ENCODE data around the gene TRDMT1. TPM values are rescaled to one million over a fixed set of nuclear protein-coding genes. Genes with fewer than 3 reads are reported as not detected.

TRDMT1 gene, protein sequence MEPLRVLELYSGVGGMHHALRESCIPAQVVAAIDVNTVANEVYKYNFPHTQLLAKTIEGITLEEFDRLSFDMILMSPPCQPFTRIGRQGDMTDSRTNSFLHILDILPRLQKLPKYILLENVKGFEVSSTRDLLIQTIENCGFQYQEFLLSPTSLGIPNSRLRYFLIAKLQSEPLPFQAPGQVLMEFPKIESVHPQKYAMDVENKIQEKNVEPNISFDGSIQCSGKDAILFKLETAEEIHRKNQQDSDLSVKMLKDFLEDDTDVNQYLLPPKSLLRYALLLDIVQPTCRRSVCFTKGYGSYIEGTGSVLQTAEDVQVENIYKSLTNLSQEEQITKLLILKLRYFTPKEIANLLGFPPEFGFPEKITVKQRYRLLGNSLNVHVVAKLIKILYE
- 10 to 100 TPM in 4 of 8 experiments, 1 to 10 TPM in 4; 3.5 to 15.7 (median 10.0) TPM for total RNA-seq

DNA sequence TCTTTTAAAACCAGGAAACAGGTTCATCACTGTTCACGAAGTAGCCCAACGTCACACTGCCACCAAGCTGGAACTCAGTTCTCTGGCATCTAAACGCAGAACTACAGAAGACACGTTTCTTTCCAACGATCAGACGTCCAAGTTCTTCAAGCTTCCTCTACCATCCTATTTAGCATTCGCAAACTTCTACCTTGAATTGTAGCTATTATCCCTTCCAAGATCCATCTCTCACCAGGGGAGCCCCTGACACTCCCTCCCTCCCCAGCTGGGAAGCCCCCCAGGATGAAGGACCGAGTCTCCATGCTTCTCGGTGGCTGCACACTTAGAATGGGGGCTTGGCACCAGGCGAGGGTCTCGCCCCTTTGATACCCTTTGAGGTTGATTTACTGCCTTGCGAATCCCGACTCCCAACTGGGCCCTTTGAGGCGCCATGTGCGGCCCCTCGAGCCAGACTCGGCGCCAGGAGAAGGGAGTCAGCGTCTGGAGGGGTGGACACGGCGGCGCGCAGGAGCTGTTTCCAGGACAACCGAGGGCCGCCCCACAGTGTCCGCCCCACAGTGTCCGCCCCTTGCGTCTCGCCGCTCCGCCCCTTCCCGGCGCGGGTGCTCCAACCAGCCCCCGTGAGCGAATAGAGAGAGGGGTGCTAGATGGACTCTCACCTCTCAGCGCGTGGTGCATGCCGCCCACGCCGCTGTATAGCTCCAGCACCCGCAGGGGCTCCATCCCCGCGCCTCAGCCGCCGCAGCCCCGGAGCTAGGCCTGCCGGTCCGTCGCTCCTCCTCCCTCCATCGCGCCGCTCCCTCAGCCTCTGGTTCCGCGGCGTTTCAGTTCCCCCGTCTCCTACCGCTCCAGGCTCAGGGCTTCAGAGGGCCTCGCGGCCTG, at the start of gene TRDMT1:
Gene TRDMT1, minus strand, starts transcription at position 761 of the 882 bp plus-strand sequence. Its CDS starts 38 bp downstream, at position 723.
- WGBS, 10 experiments: 0 to 7% (median 0%) methylated on average over 1 to 15 of the region's 60 CpGs; no CpG with 5 or more reads in 2 of the 10 experiments
- Histone ChIP-seq H3K4me3 (peak within 1 kb of the TSS; percentile 54 to 63 (median 59)), H3K27ac (peak within 1 kb of the TSS; percentile 98 to 99), H3K4me1 (replicated peaks in 1 of 2) (peaks cover 7 to 22% of the 10 kb centered on the region in 2 donors)
- ATAC-seq (replicated peaks in 6 of 8): peak; percentile 96 to 99 (median 98)
- in situ Hi-C loops (cut with MboI; ENCODE audit: low pct_unique_long_range_greater_than_20kb in 2 of 9, low sequenced_read_pairs in 9 of 9, unreplicated experiment in 9 of 9): loop anchor here in 2 of 9 experiments (10.0 to 25.0 kb wide), 2 partner anchors 164 to 176 kb away; no protein-coding TSS in a partner anchor

DNA sequence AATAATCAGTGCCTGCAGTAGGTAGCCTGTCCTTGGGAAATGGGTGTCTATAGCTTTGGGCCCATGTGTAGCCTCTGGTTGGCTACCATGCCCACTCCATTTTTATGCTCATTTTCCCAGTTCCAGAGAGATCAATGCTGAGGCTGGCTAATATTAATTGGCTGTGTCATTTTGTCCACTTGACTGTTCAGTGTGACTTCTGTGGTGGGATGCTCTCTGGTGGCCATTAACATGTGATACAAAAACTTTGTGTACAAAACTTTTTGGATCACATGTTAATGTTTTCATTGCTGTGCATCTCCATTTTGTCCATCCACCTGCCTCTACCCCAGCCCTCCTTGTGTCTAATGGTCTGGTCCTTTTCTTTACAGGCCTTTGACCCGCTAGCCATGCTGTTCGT, 49.3 kb upstream of the TRDMT1 start:
- in situ Hi-C loops (cut with MboI; ENCODE audit: low pct_unique_long_range_greater_than_20kb in 2 of 9, low sequenced_read_pairs in 9 of 9, unreplicated experiment in 9 of 9): loop anchor here in 8 of 9 experiments (10.0 to 25.0 kb wide), 3 partner anchors 187 to 413 kb away; no protein-coding TSS in a partner anchor
- WGBS, 10 experiments: 94 to 100% (median 100%) methylated on average over 1 to 2 of the region's 2 CpGs; no CpG with 5 or more reads in 3 of the 10 experiments
- H3K27ac ChIP-seq: no peak overlapping the region
- no peak for ATAC-seq (replicated peaks in 6 of 8)
- H3K4me1 ChIP-seq (replicated peaks in 1 of 2): no peaks in the 10 kb centered on the region
- no peak overlapping the region for H3K4me3 ChIP-seq

DNA sequence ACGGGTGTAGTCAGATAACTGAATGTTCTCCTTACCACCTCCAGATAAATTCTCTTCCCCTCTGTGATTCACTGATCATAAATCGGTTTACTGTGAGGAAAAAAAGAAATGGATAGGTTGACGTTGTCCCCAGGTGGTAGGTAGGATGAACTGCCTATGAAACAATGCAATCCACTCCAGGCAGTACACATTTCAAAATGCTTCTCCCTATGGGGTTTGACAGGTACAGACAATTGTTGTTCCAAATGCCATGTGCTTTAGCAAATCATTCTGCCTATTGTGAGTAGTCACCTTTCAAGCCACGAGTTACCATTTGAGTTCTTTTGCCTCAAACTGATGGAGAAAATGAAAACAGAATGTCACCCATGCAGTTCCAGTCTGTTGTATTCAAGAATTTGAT, 48.3 kb upstream of the TRDMT1 start:
- in situ Hi-C loops (cut with MboI; ENCODE audit: low pct_unique_long_range_greater_than_20kb in 2 of 9, low sequenced_read_pairs in 9 of 9, unreplicated experiment in 9 of 9): loop anchor here in 8 of 9 experiments (10.0 to 25.0 kb wide), 4 partner anchors 187 to 413 kb away; no protein-coding TSS in a partner anchor
- Histone ChIP-seq H3K4me3 (no peak overlapping the region), H3K4me1 (replicated peaks in 1 of 2) (no peaks in the 10 kb centered on the region), H3K27ac (no peak overlapping the region)
- WGBS, 10 experiments: 40 to 80% (median 58%) methylated on average over 1 to 4 of the region's 4 CpGs
- ATAC-seq (replicated peaks in 6 of 8): peak in 3 of 8 experiments; percentile 16 to 40 (median 33)

DNA sequence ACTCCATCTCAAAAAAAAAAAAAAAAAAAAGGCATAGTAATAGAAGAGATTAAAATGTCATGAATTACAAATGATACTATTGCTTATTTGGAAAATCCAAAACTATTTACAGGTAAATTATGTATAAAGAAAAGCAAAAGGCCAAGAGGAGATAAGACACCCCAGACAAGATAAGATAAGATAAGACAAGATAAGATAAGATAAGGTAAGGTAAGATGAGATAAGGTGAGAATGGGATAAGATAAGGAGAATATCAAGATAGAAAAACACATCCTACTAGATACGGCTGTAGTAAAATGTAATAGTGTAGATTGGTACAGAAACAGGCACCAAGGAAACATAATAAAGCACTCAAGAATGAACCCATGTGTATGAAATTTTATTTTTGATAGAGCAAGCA, 47.5 kb upstream of the TRDMT1 start:
- H3K4me3 ChIP-seq: no peak overlapping the region
- in situ Hi-C loops (cut with MboI; ENCODE audit: low pct_unique_long_range_greater_than_20kb in 2 of 9, low sequenced_read_pairs in 9 of 9, unreplicated experiment in 9 of 9): loop anchor here in 1 of 9 experiments (25.0 kb wide), 1 partner anchor 262 kb away; no protein-coding TSS in a partner anchor
- WGBS, 10 experiments: 76 to 100% (median 91%) methylated on average over 1 of the region's 1 CpG; no CpG with 5 or more reads in 1 of the 10 experiments
- H3K4me1 ChIP-seq (replicated peaks in 1 of 2): no peaks in the 10 kb centered on the region
- no peak overlapping the region for H3K27ac ChIP-seq
- no peak for ATAC-seq (replicated peaks in 6 of 8)

DNA sequence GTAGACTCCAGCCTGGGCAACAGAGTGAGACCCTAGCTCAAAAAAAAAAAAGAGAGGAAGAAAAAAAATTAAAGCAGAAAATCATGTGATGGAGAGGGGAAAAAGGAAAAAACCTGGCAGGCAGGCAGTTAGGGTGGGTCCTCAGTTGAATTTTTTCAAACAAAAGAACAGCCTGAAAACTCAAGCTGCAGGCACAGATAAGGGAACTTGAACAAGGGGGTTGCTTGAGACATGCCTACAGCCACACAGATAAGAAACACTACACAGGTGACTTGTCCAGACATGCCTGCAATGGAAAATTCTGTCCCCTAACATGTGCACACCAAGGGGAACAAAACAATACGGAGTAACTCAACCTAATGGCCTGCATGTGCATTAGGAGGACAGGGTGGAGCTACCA, 45.7 kb upstream of the TRDMT1 start:
- 20 to 100% (median 40%) methylated on average over 1 of the region's 1 CpG; no CpG with 5 or more reads in 7 of the 10 experiments for WGBS, 10 experiments
- in situ Hi-C loops (cut with MboI; ENCODE audit: low pct_unique_long_range_greater_than_20kb in 2 of 9, low sequenced_read_pairs in 9 of 9, unreplicated experiment in 9 of 9): loop anchor here in 1 of 9 experiments (25.0 kb wide), 1 partner anchor 260 kb away; no protein-coding TSS in a partner anchor

DNA sequence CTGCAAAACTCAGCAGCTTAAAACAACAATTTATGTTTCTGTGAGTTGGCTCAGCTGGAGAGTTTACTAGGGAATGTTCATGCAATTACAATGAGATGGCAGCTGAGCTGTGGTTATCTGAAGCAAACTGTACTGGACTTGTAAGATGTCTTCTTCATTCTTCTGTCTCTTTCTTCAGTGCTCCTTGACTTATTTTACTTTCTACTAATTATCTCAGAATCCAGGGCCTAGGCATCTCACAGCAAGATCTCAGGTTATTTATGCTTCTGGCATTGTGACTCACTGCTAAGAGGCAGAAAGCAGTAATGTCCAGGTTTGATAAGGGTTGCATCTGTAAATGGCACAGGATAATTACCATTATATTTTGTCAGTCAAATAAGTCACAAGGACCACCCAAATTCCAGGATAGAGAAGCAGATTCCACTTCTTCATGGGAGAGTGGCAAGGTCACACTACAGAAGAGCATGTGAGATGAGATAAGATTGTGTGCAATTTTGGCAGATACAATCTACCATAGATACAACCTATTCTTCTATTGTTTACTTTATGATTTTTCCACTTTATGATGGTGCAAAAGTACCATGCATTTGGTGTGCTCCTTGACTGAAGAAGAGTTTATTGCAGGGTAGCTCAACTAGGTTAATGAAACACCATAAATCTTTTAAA, 43.4 kb upstream of the TRDMT1 start:
- Histone ChIP-seq H3K27ac (no peak overlapping the region), H3K4me3 (no peak overlapping the region), H3K4me1 (replicated peaks in 1 of 2) (no peaks in the 10 kb centered on the region)
- in situ Hi-C loops (cut with MboI; ENCODE audit: low pct_unique_long_range_greater_than_20kb in 2 of 9, low sequenced_read_pairs in 9 of 9, unreplicated experiment in 9 of 9): loop anchor here in 1 of 9 experiments (25.0 kb wide), 1 partner anchor 258 kb away; no protein-coding TSS in a partner anchor
- ATAC-seq (replicated peaks in 6 of 8): no peak

More for the DNA sequence above, 45.7 kb upstream of the TRDMT1 start:
- Histone ChIP-seq H3K4me1 (replicated peaks in 1 of 2) (no peaks in the 10 kb centered on the region), H3K4me3 (no peak overlapping the region), H3K27ac (no peak overlapping the region)
- no peak for ATAC-seq (replicated peaks in 6 of 8)

DNA sequence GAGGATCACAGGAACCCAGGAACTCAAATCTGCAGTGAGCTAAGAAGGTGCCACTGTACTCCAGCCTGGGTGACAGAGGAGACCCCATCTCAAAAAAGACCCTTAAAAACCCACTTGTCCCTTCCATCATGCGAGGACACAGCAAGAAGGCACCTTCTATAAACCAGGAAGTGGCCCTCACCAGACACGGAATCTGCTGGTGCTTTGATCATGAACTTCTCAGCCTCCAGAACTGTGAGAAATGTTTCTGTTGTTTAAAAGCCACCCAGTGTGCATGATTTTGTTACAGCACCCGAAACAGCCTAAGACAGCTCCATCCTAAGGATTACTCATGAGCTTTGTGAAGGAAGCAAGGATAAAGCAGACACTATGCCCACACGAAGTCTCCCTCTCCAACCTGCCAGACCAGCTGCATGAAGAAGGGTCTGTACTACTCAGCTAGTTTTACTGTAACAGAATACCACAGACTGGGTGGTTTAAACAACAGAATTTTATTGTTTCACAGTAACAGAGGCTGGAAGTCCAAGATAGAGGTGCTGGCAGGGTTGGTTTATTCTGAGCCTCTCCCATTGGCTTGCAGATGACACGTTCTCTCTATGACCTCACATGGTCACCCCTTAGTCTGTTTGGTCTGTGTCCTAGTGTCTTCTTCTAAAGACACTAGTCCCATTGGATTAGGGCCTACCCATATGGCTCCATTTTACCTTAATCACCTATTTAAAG, 40.3 kb upstream of the TRDMT1 start:
- WGBS, 10 experiments: 72 to 100% (median 85%) methylated on average over 1 to 4 of the region's 5 CpGs; no CpG with 5 or more reads in 2 of the 10 experiments
- peaks cover 0 to 3% of the 10 kb centered on the region in 2 donors for H3K4me1 ChIP-seq (replicated peaks in 1 of 2)
- in situ Hi-C loops (cut with MboI; ENCODE audit: low pct_unique_long_range_greater_than_20kb in 2 of 9, low sequenced_read_pairs in 9 of 9, unreplicated experiment in 9 of 9): loop anchor here in 1 of 9 experiments (25.0 kb wide), 1 partner anchor 254 kb away; no protein-coding TSS in a partner anchor
- no peak overlapping the region for H3K4me3 ChIP-seq
- ATAC-seq (replicated peaks in 6 of 8): no peak
- no peak overlapping the region for H3K27ac ChIP-seq

DNA sequence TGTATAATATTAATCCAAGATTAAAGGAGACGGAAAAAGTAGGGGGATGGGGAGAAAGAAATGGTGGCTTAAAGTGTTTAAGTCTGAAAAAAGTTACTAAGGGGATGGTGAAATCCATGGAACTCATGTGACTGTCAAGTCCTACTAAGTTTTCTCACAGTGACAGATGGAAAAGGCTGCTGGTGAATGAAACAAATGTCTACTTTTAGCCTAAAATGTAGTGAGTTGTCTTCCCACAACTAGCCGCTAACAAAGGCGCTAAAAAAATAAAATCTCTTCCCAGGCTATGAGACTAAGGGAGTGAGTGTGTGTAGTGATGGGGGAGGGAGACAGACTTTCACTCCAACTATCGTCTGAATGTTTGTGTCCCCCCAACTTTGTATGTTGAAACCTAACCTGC, 39.1 kb upstream of the TRDMT1 start:
- no peak for ATAC-seq (replicated peaks in 6 of 8)
- Histone ChIP-seq H3K4me1 (replicated peaks in 1 of 2) (peaks cover 0 to 3% of the 10 kb centered on the region in 2 donors), H3K4me3 (no peak overlapping the region), H3K27ac (no peak overlapping the region)
- WGBS, 10 experiments: 63 to 100% (median 96%) methylated on average over 1 to 4 of the region's 4 CpGs; no CpG with 5 or more reads in 1 of the 10 experiments
- in situ Hi-C loops (cut with MboI; ENCODE audit: low pct_unique_long_range_greater_than_20kb in 2 of 9, low sequenced_read_pairs in 9 of 9, unreplicated experiment in 9 of 9): loop anchor here in 1 of 9 experiments (25.0 kb wide), 1 partner anchor 253 kb away; no protein-coding TSS in a partner anchor

DNA sequence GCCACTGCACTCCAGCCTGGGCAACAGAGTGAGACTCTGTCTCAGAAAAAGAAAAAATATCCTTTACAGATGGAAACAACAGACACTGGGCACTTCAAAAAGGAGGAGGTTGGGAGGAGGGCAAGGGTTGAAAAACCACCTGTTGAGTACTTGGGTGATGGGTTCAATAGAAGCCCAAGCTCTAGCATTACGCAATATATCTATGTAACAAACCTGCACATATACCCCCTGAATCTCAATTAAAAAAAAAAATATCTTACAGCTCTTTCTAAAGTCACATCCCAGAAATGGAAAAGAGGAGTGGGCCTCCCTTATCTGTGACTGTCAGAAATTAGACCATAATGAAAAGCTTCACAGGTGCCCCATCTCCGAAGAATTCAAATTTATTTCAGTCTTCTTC, 38.6 kb upstream of the TRDMT1 start:
- H3K4me1 ChIP-seq (replicated peaks in 1 of 2): peaks cover 0 to 3% of the 10 kb centered on the region in 2 donors
- no peak overlapping the region for H3K27ac ChIP-seq
- H3K4me3 ChIP-seq: no peak overlapping the region
- in situ Hi-C loops (cut with MboI; ENCODE audit: low pct_unique_long_range_greater_than_20kb in 2 of 9, low sequenced_read_pairs in 9 of 9, unreplicated experiment in 9 of 9): loop anchor here in 1 of 9 experiments (25.0 kb wide), 1 partner anchor 253 kb away; no protein-coding TSS in a partner anchor
- 75 to 100% (median 93%) methylated on average over 1 to 2 of the region's 2 CpGs; no CpG with 5 or more reads in 2 of the 10 experiments for WGBS, 10 experiments
- ATAC-seq (replicated peaks in 6 of 8): no peak

DNA sequence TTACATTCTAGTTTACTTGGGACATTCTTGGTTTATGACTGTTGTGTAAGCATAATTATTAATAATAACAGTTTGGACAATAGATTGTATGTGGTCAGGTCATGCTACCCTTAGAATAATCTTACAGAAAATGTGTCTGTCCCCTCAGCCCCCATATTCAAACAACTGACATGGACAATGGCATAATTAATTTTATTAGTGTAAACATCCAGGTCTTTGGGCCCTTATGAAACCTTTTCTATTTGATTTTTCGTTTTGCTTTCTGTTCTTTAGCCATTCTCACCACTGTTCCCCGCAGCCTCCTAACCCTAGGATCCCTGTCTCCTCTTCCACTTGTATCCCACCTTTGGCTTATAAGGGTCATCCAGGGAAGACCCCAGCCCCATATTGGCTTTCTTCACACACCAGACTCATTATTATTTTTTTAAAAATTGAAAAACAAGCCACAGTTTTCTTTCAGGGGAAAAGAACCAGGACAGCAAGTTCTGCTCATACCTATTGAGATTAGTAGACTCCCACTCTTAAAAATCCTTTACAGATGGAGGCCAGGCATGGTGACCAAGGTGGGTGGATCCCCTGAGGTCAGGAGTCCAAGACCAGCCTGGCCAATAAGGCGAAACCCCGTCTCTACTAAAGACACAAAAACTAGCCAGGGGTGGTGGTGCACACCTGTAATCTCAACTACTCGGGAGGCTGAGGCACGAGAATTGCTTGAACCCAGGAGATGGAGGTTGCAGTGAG, 38.0 kb upstream of the TRDMT1 start:
- peaks cover 0 to 3% of the 10 kb centered on the region in 2 donors for H3K4me1 ChIP-seq (replicated peaks in 1 of 2)
- H3K27ac ChIP-seq: no peak overlapping the region
- in situ Hi-C loops (cut with MboI; ENCODE audit: low pct_unique_long_range_greater_than_20kb in 2 of 9, low sequenced_read_pairs in 9 of 9, unreplicated experiment in 9 of 9): loop anchor here in 1 of 9 experiments (25.0 kb wide), 1 partner anchor 252 kb away; no protein-coding TSS in a partner anchor
- H3K4me3 ChIP-seq: no peak overlapping the region
- ATAC-seq (replicated peaks in 6 of 8): no peak
- 79 to 100% (median 88%) methylated on average over 1 to 4 of the region's 6 CpGs; no CpG with 5 or more reads in 1 of the 10 experiments for WGBS, 10 experiments

Measured in motor neuron (in vitro differentiated cells).